HTERT RPE-1 (cell line): ENCODE measurements around the gene RGS11.
"Not testable (repeated sequence)": the region's sequence is repeated elsewhere in the genome, so short reads cannot be mapped to it uniquely, and the experiment has no call there.

Experiments used
- in situ Hi-C: fragments of 300-500 bp; cut with MboI; formaldehyde crosslinking; loops from 4 replicates; pipeline ENCODE4 v1.14.3; 2020; ENCODE audit warnings: low sequenced_read_pairs

Gene RGS11

GRCh38 chr16:280991-281659, 5.4 kb upstream of the RGS11 start:
- in situ Hi-C loops, result no loop called here

DNA sequence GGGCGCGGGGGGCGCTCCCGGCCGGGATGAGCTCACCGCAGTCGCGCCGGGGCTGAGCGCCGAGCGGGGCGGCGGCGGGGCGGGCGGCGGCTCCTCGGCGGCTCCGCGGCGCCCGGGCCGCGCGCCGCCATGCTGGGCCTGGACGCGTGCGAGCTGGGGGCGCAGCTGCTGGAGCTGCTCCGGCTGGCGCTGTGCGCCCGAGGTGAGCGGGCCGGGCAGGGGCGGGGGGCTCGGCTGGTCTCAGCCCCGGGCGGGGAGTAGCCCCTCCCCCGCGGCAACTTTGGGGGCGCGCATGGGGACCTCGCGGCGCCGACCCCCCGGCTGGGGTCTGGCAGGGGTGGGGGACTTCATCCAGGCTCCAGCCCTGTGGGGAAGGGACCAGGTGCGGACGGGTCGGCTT, 4.8 kb upstream of the RGS11 start, which contains the start of gene ARHGDIG:
Gene ARHGDIG (plus strand): TSS at position 40 of the 400 bp plus-strand sequence. CDS start 90 bp downstream, at position 130.
- in situ Hi-C loops, result no loop called here

GRCh38 chr16:280005-280460, 4.3 kb upstream of the RGS11 start:
- in situ Hi-C loops, result no loop called here

GRCh38 chr16:279531-279930, 3.8 kb upstream of the RGS11 start:
- in situ Hi-C loops, result no loop called here

GRCh38 chr16:278863-279366, 3.2 kb upstream of the RGS11 start:
- in situ Hi-C loops, result no loop called here

GRCh38 chr16:276426-277077, 808 bp upstream of the RGS11 start:
- in situ Hi-C loops, result no loop called here

DNA sequence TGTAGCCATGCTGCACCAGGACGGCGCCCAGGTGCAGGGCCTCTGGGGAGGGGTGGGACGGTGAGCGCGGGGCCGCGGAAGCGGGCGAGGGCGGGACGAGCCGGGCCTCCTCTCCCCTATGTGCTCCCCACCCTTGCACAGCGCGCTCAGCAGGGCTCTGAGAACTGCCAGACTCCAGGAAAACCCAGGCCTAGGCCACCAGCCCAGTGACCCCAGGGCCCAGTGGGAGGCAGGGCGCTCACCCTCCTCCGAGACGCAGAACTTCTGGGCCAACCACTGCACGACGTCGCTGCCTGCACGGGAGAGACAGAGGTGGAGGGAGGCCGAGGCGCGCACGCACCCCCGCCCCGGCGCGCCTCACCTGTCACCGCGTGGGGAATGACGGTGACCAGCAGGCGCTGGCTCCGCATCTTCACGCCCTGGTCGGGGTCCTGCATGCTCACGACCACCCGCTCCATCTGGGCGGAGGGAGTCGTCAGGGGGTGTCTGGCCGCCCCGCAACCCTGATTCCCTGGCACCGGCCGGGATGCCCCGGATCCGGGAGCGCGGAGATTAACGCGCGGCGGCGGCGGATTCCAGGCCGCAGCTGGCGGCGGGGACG, 603 bp downstream of the RGS11 start:
- in situ Hi-C loops, result no loop called here

DNA sequence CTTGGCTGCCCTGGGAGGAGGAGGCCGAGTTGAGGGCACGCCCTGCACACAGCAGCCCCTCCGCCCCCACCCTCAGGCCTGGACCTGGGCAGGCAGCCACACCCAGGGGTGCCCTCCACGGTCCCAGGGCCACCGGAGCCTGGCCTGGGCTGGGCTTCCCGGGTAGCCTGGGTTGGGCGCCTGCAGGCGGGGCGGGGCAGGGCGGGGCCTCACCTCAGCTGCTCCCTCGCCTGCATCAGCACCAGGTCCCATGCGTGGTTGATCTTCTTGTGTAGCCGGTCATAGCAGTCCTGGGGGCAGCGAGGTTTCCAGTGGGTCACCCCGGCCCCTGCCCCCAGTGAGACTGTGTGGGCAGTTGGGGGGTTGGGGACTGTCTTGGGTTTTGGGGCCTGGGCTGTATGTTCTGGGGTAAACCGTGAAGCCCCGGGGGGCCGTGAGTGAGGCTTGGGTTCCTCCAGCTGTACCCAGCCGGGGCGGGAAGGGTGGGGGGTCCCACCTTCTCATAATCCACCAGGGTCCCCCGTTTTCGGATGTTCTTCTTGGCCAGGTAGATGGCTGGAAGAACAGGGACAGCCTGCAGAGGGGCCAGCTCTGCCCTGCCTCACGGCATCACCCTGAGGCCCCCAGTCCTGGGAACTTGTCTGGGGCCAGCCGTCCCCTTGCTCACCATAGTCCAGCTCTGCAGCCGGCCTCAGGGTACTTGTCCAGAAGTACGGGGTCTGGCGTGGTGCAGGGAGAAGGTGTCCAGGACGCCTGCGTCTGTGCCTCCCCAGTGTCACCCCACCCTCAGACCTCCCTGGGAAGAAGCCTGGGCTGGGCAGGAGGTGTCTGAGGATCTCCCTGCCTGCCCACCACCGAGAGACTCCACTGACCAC, 2.0 kb downstream of the RGS11 start:
- in situ Hi-C loops, result no loop called here

DNA sequence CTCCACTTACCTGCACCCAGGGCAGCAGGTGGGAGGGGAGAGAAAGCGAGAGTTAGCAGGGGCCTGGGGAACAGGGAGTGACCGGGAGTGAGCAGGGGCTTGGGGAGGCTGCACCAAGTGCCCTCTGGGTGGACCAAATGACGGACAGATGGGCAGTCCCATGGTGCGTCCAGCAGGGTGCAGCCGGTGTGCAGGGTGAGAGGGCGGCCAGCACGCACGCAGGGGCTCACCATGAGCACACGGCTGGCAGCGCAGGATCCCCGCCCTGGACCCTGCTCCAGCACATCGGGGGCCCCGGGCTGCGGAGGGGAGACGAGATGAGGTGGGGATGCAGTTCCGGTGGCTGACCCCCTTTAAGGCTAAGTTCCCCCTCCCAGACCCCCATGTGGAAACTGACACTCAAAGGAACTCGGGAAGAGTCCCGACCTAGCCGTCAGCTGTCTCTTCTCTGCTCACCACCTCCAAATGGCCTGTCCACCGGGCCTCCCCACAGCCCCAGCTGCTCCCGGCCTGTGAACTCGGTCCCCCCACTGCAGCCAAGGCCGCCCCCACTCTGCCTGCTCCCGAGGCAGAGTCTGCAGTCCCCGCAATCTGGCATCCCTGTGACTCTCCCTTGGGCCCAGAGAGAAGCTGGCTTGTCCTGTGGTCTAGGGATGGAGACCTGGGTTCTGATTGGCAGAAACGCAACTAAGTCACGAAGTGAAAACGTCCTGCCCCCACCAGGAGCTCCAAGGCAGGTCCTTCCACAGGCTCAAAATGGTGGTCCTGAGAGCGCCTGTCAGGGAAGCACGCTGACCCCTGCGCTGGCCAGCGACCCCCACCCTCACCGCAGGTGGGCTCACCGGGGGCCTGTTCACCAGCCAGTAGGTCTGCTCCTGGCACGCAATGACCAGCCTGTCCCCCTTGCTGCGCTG, 2.9 kb downstream of the RGS11 start:
- in situ Hi-C loops, result no loop called here

DNA sequence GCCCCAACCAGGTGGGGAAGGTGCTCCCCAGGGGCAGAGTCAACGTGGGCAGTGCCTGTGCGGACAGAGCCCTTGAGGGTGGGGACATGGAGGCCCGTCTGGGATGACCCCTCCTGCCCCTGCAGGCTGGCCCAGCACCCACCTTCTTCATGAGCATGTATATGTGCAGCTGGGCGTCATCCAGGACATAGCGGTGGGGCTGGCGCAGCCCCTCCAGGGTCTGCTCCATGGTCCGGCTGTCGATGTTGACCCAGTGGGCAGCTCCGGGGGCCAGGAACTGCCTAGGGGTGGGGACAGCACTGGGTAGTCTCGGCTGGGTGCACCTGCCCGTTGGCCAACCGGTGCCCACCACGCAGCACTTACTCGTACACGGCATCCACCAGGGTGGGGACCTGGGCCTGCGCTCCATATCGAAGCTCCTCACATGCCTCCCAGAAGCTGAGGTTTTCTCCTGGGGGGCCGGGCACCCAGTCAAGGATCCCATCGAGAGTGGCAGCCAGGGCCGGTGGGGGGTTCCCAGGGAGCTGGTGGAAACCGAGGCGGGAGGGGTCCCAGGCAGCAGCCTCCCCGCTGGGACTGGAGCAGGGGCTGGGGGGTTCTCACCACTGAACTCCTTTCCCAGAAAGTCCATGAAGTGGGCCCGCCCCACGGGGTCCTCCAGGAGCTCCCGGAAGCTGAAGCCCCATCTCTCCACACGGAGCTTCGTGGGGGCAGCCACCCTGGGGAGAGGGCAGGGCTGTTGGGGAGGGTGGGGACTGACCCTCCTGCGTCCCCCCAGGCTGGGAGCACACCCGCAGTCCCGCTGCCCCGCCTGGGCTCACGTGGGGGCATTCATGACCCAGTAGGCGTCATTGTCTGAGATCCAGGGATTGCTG, 5.1 kb downstream of the RGS11 start:
- in situ Hi-C loops, result no loop called here

- in situ Hi-C loops, result no loop called here
These were observed 6.5 kb downstream of the RGS11 start for GRCh38 chr16:269061-269796.

GRCh38 chr16:268141-269053, 7.3 kb downstream of the RGS11 start:
- in situ Hi-C loops, result no loop called here

DNA sequence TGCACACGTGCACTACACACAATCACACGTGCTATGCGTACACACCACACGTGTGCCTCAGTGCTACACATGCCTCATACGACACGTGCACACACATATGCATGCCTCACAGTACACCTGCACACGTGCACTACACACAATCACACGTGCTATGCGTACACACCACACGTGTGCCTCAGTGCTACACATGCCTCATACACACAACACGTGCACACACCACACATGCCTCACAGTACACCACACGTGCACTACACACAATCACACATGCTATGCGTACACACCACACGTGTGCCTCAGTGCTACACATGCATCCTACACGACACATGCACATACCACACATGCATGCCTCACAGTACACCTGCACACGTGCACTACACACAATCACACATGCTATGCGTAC, 8.2 kb downstream of the RGS11 start:
- in situ Hi-C loops, result not testable (repeated sequence)

DNA sequence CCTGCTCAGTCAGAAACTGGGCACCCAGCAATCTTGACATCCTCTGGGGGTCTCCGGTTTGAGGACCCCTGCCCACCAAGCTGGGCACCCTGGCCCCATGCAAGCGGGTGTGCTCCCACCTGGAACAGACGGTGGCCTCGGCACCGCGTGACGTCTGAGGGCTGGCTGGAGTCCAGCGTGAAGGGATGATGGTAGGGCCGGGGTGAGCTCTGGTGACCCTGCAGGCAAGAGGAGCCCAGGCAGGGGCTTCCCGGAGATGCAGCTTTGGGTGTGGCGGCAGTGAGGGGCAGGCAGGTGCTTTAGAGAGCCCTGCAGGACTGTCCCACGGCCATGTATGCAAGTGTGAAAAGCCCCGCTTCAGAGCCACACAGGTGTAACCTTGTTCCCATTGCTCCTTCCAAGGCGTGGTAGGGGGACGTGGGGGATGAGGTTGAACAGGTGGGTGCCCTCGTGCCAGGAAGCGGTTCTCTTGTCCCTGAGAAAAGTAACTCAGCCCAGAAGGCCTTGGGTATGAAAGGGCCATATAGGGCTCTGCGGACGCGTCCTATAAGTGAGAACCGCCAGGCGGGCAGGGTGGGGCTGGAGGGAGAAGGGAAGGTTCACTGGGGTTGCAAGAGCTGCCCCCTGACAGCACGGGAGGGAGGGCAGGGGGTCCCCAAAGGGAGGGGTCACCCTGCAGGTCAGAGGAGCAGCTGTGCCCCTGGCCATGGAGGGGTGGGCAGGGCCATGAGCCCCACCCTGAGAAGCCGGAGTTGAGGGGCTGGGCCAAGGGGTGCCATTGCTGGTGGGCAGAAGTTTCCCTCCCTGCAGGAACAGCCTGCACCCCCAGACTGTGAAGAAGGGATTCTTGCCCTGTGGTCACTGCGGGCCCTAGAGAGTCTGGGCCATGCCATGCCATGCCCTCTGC, 9.2 kb downstream of the RGS11 start:
- in situ Hi-C loops, result no loop called here

- in situ Hi-C loops, result no loop called here
These were observed 10.0 kb downstream of the RGS11 start for GRCh38 chr16:265711-266110.

- in situ Hi-C loops, result no loop called here
These were observed 10.7 kb downstream of the RGS11 start for GRCh38 chr16:265002-265529.
